MM.1S (cell line): Measurements from ENCODE around the gene MBD4.

Source experiments
- CTCF ChIP-seq: fragments of 300-600 bp; sonication (generic); IDR thresholded peaks from 2 replicates; pipeline ENCODE4 v1.5.1; 2016; ENCODE audit warnings: antibody characterized with exemption, low read length, mixed read lengths
- EZH2 ChIP-seq: fragments of 300-600 bp; sonication (generic); optimal IDR thresholded peaks from 2 replicates; pipeline ENCODE3; 2017; ENCODE audit warnings: low read depth, mild to moderate bottlenecking, antibody characterized with exemption, low read length, mixed read lengths

- TF ChIP-seq EZH2 (no peak), CTCF (no peak)
Measured at GRCh38 chr3:129432671-129433070, 7.1 kb downstream of the MBD4 start.
